ENCODE results near the gene STYXL1.
"Not testable (repeated sequence)": the region's sequence is repeated elsewhere in the genome, so short reads cannot be mapped to it uniquely, and the experiment has no call there.

Gene STYXL1

GRCh38 chr7:76065016-76065612, 17.3 kb upstream of the STYXL1 start:
- DNase-seq = no peak

DNA sequence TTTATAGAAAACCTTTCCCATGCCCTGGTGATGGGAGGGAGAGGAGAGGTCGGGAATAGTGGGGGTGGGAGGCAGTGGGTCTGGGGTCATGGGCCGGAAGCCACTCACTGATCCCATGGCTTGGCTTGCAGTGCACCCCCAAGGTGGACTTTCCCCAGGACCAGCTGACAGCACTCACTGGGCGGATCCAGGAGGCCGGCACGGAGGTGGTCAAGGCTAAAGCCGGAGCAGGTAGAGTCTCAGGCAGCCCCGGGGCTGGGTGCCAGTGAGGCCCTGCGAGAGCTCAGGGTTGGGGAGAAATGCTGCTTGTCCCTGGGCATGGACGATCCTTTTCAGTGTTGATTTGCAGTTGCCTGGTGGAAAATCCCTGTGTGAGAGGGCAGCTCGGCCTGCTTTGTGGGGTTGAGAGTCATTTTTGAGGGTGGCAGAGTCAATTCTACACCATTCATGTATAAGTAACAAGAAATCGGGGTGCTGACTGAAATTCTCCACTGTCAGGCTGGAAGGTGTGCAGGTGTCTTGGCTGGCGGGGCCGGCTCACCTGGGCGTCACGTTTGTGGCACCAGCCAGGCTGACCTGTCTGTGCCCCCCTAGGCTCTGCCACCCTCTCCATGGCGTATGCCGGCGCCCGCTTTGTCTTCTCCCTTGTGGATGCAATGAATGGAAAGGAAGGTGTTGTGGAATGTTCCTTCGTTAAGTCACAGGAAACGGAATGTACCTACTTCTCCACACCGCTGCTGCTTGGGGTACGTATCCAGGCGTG, 16.6 kb upstream of the STYXL1 start:
- DNase-seq = no peak

- no peak for DNase-seq
Measured at GRCh38 chr7:76063525-76063924, 15.7 kb upstream of the STYXL1 start.

DNA sequence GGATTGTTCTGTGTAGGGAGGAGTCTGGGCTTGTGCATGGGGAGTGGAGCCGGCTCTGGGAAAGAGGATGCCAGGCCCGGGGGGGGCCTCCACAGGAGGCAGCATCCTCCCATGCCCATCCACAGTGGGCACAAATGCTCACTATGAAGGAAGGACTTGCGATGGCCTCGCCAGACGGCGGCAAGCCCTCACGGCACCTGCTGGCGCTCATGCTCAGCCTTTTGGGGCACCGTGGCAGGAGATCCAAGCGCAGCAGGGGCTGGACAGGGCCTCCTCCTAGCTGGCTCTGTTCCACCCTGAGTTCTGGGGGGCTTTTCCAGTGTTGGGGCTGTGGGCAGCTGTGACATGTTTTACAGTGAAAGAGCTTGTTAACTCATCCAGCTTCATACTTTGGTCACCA, 15.3 kb upstream of the STYXL1 start:
- DNase-seq = no peak

GRCh38 chr7:76062254-76062653, 14.5 kb upstream of the STYXL1 start:
- DNase-seq = no peak

DNA sequence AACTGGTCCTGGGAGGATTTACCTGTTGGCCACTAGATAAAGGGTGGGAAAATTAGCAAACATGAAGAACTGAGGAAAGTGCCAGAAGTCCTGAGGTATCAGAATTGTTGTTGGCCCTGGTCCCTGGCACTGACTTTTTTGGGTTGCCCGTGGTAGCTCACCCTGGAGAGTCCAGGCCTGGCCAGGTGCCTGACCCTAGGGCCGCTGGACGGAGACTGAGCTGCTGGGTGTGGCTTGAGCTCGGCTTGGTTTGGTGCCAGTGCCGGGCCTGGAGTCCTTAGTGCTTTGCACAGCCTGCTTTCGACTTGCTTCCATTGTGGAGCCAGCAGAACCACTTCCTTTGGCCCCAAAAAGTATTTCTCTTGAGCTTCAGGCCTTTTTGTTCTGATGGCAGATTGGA, 13.0 kb upstream of the STYXL1 start:
- DNase-seq = no peak

DNA sequence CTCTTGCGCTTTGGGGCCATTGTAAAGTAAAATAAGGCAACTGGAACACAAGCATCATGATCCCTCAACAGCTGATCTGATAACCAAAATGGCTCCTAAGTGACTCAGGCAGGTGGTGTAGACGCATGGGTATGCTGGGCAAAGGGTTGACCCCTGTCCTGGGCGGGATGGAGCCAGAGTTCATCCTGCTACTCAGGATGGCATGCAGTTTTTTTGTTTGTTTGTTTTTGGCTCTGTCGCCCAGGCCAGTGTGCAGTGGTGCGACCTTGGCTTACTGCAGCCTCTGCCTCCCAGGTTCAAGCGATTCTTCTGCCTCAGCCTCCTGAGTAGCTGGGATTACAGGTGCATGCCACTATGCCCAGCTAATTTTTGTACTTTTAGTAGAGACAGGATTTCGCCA, 10.9 kb upstream of the STYXL1 start:
- DNase-seq = not testable (repeated sequence)

DNA sequence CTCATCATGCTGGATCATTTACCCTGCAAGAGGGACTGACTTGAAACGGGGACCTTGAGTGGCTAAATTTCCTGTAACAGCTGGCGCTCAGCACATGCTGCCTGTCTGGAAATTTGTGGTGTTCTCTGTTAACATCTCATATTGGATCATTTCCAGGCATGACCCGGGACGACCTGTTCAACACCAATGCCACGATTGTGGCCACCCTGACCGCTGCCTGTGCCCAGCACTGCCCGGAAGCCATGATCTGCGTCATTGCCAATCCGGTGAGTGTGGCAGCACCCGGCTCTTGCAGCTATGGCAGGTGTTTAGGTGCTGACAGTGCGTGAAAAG, 10.0 kb upstream of the STYXL1 start:
- no peak for DNase-seq

DNA sequence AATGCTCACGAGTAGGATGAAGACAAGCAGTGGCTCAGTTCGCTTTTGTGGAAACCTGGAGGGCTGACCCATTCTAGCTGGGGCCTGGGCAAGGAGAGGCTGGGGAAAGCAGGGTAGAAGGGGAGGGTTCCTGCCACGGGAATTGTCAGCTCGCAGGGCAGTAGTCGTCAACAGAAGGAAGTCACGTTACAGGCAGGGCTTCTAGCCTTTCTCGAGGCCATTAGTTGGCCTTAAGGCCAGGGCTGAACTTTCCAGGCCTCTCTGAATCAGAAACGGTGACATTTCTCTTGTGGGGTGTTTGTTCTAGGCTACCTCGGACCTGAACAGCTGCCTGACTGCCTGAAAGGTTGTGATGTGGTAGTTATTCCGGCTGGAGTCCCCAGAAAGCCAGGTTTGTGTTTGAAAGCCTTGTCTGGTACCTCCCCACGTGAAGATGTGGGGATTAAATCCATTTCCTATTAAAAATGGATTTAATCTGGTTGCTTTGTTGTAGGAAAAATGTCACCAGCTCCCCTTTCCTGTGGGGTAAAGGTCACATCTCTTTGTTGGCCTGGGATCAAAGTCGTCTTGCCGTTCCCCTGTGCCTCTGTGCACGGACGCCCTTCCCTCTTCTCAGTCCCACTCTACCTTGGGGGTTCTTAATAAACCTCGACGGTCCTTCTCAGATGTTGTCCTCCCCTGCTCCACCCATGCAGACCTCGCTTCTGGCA, 9.5 kb upstream of the STYXL1 start:
- no peak for DNase-seq

- no peak for DNase-seq
Measured at GRCh38 chr7:76056241-76056640, 8.4 kb upstream of the STYXL1 start.

- DNase-seq = no peak
Measured at GRCh38 chr7:76054123-76055120, 6.6 kb upstream of the STYXL1 start.

- DNase-seq = no peak
Measured at GRCh38 chr7:76053461-76053860, 5.7 kb upstream of the STYXL1 start.

GRCh38 chr7:76052681-76053080, 4.9 kb upstream of the STYXL1 start:
- DNase-seq = not testable (repeated sequence)

DNA sequence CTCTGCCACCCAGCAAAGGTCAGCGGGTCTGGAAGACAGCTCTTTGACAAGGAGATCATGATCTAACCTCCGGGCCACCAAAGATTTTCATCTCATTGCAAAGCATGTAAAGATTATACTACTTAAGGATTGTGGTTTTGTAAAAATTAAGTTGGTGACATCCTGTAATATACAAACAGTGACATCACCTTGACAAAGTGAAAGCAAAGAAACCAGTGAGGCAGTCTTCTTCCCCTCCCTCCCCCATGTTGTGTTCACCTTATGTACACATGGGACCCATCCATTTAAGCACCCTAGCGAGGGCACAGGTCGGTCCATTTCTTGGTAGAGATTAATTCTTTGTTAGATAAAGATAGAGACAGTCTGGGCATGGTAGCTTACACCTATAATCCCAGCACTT, 4.0 kb upstream of the STYXL1 start:
- DNase-seq = no peak

DNA sequence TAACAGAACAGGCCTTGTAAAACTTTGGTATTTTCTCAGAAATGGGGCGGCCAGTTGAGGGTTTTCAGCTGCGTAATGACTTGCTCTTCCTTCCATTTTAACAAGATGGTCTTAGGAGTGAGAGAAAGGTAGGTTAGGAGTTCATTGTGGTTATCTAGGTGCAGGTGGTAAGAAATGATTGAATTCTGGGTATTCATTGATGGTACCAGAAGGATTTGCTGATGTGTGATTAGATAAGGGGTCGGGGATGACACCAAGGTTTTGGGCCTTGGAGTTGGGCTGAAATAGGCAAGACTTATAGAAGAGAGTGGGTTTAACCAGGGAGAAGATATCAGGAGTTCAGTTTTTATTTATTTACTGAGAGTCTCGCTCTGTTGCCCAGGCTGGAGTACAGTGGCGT, 2.7 kb upstream of the STYXL1 start:
- DNase-seq = no peak

DNA sequence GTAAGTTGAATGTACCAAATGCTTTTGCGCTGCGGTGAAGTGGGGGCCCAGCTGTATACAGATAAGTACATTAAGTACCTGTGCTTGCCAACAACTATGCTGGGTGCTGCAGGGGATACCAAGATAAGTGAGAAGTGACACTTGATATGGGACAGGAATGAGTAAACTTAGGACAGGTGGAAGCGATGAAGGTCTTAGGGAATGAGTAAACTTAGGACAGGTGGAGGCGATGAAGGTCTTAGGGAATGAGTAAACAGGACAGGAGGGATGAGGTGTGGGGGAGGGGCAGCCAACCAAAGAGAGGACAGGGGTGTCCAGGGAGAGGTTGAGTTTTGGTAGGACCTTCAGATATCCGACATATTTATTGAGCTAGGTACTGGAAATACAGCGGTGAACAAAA, 1.5 kb upstream of the STYXL1 start:
- no peak for DNase-seq

- DNase-seq = peak; percentile 29 to 38
Measured at GRCh38 chr7:76048668-76048988, 828 bp upstream of the STYXL1 start.

GRCh38 chr7:76047305-76047810, 442 bp downstream of the STYXL1 start:
- no peak for DNase-seq

DNA sequence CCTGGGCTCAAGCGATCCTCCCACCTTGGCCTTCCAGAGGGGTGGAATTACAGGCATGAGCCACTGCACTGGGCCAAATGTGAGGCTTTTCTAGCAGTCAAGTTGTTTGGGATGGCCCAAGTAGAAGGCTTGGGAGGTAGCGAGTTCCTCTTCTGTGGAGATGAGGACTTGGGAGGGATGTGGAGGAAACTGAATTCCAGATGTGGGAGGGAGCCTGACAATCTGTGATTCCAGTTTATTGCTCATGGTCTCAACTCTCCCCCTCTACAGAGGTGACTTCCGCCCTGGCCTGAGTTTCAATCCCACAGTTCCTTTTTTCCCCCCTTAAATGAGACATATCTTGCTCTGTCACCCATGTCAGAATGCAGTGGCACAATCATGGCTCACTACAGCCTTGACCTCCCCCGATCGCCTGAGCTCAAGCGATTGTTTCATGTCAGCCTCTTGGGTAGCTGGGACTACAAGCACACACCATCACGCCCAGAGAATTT, 3.4 kb downstream of the STYXL1 start:
- no peak for DNase-seq

- no peak for DNase-seq
Measured at GRCh38 chr7:76040126-76040525, 7.7 kb downstream of the STYXL1 start.

DNA sequence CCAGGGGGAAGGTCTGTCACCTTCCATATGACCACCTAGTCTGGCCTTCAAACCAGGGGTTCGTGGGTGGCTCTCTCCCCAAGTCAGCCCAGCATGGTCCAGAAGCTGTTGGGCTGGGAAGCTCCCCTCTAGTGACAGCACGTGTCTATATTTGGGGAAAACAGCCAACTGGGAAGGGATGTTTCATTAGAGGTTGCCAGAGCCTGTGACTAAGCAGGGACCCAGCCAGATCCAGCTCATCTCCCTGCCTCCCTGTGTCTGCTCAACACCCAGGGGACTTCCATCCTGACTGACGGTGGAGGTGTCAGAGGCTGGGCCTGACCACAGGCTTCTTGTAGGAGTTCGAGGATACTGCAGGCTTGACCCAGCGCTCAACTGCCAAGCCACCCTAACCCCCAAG, 10.5 kb downstream of the STYXL1 start:
- no peak for DNase-seq

GRCh38 chr7:76031964-76032363, 15.8 kb downstream of the STYXL1 start:
- DNase-seq = no peak

- DNase-seq = not testable (repeated sequence)
Measured at GRCh38 chr7:76029682-76030081, 18.1 kb downstream of the STYXL1 start.

All from stimulated activated CD4-positive, alpha-beta T cell treated with anti-CD3 and anti-CD28 coated beads, Interleukin-2, amount 100 ng/mL, for 24 hours (primary cell).